GM18907 (cell line): ENCODE measurements around the gene HSD3B7.
"Not testable (repeated sequence)": the region's sequence is repeated elsewhere in the genome, so short reads cannot be mapped to it uniquely, and the experiment has no call there.

ENCODE experiments used
- ATAC-seq: cut with Tn5 transposase; IDR thresholded peaks from one replicate; pipeline ENCODE4 v1.9.1; 2021; ENCODE audit warnings: mild to moderate bottlenecking, moderate library complexity; ENCODE audit not compliant: unreplicated experiment

Gene HSD3B7

GRCh38 chr16:30998852-30999761 lies 14.1 kb downstream of the HSD3B7 start:
- ATAC-seq: no peak

GRCh38 chr16:31000671-31001382 lies 15.8 kb downstream of the HSD3B7 start:
- no peak for ATAC-seq

GRCh38 chr16:31001507-31002249 lies 16.7 kb downstream of the HSD3B7 start:
- no peak for ATAC-seq

GRCh38 chr16:31002250-31002700 lies 17.3 kb downstream of the HSD3B7 start:
- no peak for ATAC-seq

- ATAC-seq: no peak
Observed at GRCh38 chr16:31002862-31003341, 17.9 kb downstream of the HSD3B7 start.

GRCh38 chr16:31003744-31004143 lies 18.7 kb downstream of the HSD3B7 start:
- no peak for ATAC-seq

GRCh38 chr16:31004658-31005057 lies 19.7 kb downstream of the HSD3B7 start:
- no peak for ATAC-seq

- no peak for ATAC-seq
Observed at GRCh38 chr16:31005350-31006085, 20.5 kb downstream of the HSD3B7 start.

GRCh38 chr16:31006086-31006385 lies 21.0 kb downstream of the HSD3B7 start:
- no peak for ATAC-seq

- ATAC-seq: no peak
Observed at GRCh38 chr16:31006589-31006988, 21.6 kb downstream of the HSD3B7 start.

- ATAC-seq: no peak
Observed at GRCh38 chr16:31007684-31008083, 22.7 kb downstream of the HSD3B7 start.

GRCh38 chr16:31008149-31008548 lies 23.1 kb downstream of the HSD3B7 start:
- no peak for ATAC-seq

- ATAC-seq: no peak
Observed at GRCh38 chr16:31008551-31008950, 23.5 kb downstream of the HSD3B7 start.

- no peak for ATAC-seq
Observed at GRCh38 chr16:31009120-31009519, 24.1 kb downstream of the HSD3B7 start.

GRCh38 chr16:31009894-31010584 lies 25.0 kb downstream of the HSD3B7 start:
- ATAC-seq: no peak

GRCh38 chr16:31010585-31011325 lies 25.7 kb downstream of the HSD3B7 start, which contains the start of gene STX1B:
Gene STX1B, minus strand, starts transcription at chr16:31010638. Its CDS starts 242 bp downstream, at chr16:31010396.
- no peak for ATAC-seq

- ATAC-seq: not testable (repeated sequence)
Observed at GRCh38 chr16:31011815-31012214, 26.8 kb downstream of the HSD3B7 start.

- not testable (repeated sequence) for ATAC-seq
Observed at GRCh38 chr16:31013292-31013691, 28.3 kb downstream of the HSD3B7 start.

- ATAC-seq: no peak
Observed at GRCh38 chr16:31016018-31016417, 31.0 kb downstream of the HSD3B7 start.
